Neural crest cell (in vitro differentiated cells): ENCODE measurements around the gene ASB10. TPM values are rescaled to one million over a fixed set of nuclear protein-coding genes. Genes with fewer than 3 reads are reported as not detected.

ENCODE experiments used
- DNase-seq: peaks from one replicate; pipeline ENCODE4 v3.0.0; 2021; ENCODE audit warnings: low read depth, mixed read lengths, low spot score
- H3K27ac Mint-ChIP-seq: one replicate; pipeline ENCODE4 v1.8.0; 2021; ENCODE audit warnings: mild to moderate bottlenecking, mixed read lengths; ENCODE audit not compliant: unreplicated experiment
- H3K27me3 Mint-ChIP-seq: 2 replicates; pipeline ENCODE4 v1.8.0; 2021; ENCODE audit warnings: low read depth, mild to moderate bottlenecking, mixed read lengths
- H3K36me3 Mint-ChIP-seq: 2 replicates; pipeline ENCODE4 v1.8.0; 2021; ENCODE audit warnings: low read depth, mild to moderate bottlenecking, mixed read lengths
- H3K4me1 Mint-ChIP-seq: 2 replicates; pipeline ENCODE4 v1.8.0; 2021; ENCODE audit warnings: mixed read lengths
- H3K4me3 Mint-ChIP-seq: one replicate; pipeline ENCODE4 v1.8.0; 2021; ENCODE audit warnings: mild to moderate bottlenecking, mixed read lengths
- H3K9me3 Mint-ChIP-seq: 2 replicates; pipeline ENCODE4 v1.8.0; 2021; ENCODE audit warnings: mixed read lengths
- CTCF ChIP-seq: fragments of 200-600 bp; sonication (generic); conservative IDR thresholded peaks from 2 replicates; pipeline ENCODE4 v1.5.0; 2021; ENCODE audit warnings: antibody characterized with exemption, mild to moderate bottlenecking
- total RNA-seq: library from RNA; stranded (reverse); gene quantifications from 2 replicates; pipeline ENCODE4 v1.2.1, GENCODE V29; 2021

ASB10 gene
- total RNA-seq, 1 donor from 2014 or later, result not detected

GRCh38 chr7:151191544-151191943 lies 4.5 kb upstream of the ASB10 start:
- DNase-seq, result no peak
- TF ChIP-seq CTCF, result no peak
- H3K27ac Mint-ChIP-seq, result no peak overlapping the region
- no peaks in the 10 kb centered on the region for H3K36me3 Mint-ChIP-seq
- peaks cover 3% of the 10 kb centered on the region for H3K4me1 Mint-ChIP-seq
- H3K27me3 Mint-ChIP-seq, result peaks cover 33% of the 10 kb centered on the region
- H3K4me3 Mint-ChIP-seq, result no peak overlapping the region
- no peaks in the 10 kb centered on the region for H3K9me3 Mint-ChIP-seq

DNA sequence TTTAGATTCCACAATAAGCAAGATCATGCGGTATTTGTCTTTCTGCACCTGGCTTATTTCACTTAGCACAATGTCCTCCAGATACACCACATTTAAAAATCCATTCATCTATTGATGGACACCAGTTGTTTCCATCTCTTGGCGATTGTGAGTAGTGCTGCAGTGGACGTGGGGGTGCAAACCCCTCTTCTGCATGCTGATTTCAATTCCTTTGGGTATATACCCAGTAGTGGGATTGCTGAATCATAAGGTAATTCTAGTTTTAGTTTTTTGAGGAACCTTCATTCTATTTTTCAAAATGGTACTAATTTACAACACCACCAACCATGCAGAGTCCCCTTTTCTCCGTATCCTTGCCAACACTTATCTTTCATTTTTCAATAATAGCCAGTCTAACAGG lies 2.0 kb upstream of the ASB10 start:
- no peak for TF ChIP-seq CTCF
- Mint-ChIP-seq H3K4me3 (no peak overlapping the region), H3K27me3 (peaks cover 19% of the 10 kb centered on the region), H3K36me3 (no peaks in the 10 kb centered on the region), H3K4me1 (peaks cover 3% of the 10 kb centered on the region), H3K9me3 (no peaks in the 10 kb centered on the region), H3K27ac (peak overlapping the region; percentile 63)
- no peak for DNase-seq

DNA sequence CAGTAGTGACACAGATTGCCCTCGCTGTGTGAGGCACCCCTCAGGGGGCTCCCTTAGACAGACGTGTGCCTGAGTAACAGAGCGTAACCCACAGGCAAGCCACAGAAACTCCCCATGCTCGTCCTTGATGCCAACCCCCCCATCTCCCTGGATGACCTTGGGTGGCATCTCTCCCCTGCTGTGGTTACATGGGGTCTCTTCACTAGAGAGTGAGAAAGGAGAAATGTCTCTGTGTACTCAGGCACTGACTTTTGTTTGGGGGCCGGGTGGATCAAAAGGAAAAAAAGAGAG lies 1.1 kb upstream of the ASB10 start:
- Mint-ChIP-seq H3K27ac (no peak overlapping the region), H3K4me3 (no peak overlapping the region), H3K9me3 (no peaks in the 10 kb centered on the region), H3K36me3 (no peaks in the 10 kb centered on the region), H3K27me3 (peaks cover 17% of the 10 kb centered on the region), H3K4me1 (peaks cover 3% of the 10 kb centered on the region)
- no peak for DNase-seq
- no peak for TF ChIP-seq CTCF

DNA sequence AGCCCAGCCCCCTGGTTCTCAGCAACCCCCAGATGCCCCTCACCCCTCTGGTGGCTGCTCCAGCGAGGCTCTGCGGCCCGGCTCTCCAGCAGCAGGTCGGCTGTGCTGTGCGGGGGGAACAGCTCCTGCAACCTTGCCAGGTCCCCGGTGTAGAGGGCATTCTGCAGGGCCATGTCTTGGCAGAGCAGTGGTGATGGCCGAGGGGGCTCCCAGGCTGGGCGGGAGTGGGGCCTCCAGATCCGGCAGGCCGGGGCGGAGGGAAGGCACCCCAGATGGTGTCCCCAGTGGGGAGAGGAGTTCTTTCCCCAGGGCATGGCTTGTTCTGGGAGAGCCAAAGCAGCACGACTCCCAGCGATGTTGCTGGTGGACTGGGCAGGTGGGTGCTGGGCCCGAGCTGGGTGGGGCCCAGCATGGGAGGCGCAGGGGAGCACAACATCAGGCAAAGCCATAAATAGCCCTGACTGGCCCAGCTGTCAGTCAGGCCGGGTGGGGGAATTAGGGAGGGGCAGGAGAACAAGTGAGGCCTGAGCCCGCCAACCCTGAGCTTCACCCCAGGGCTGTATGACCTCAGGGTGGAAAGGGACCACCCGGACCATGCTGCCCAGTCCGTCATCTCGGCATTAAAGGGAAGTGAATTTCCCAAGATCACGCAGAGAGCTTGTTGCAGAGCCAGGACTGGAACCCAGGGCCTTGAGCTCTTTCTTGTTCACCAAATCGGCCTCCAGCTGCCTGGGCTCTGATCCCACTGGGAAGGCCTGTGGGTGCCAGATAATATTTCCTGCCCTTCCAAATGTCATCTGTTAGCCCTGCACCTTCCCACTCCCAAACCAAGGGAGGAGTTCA lies 580 bp upstream of the ASB10 start:
- no peak for DNase-seq
- H3K9me3 Mint-ChIP-seq, result no peaks in the 10 kb centered on the region
- no peaks in the 10 kb centered on the region for H3K36me3 Mint-ChIP-seq
- TF ChIP-seq CTCF, result no peak
- H3K4me3 Mint-ChIP-seq, result no peak overlapping the region
- H3K27me3 Mint-ChIP-seq, result peaks cover 17% of the 10 kb centered on the region
- no peak overlapping the region for H3K27ac Mint-ChIP-seq
- H3K4me1 Mint-ChIP-seq, result peaks cover 3% of the 10 kb centered on the region

- Mint-ChIP-seq H3K4me1 (peaks cover 3% of the 10 kb centered on the region), H3K27ac (no peak overlapping the region), H3K9me3 (no peaks in the 10 kb centered on the region), H3K36me3 (no peaks in the 10 kb centered on the region), H3K4me3 (no peak overlapping the region), H3K27me3 (peaks cover 17% of the 10 kb centered on the region)
- TF ChIP-seq CTCF, result no peak
- DNase-seq, result no peak
Measured at GRCh38 chr7:151185762-151186639, 1.0 kb downstream of the ASB10 start.
